ENCODE results near the gene GLI2. TPM values are rescaled to one million over a fixed set of nuclear protein-coding genes. Genes with fewer than 3 reads are reported as not detected.

The GLI2 gene
- total RNA-seq, 3 donors from 2014 or later (not counting 1 experiment from before 2014, with no cell fraction given): not detected

DNA sequence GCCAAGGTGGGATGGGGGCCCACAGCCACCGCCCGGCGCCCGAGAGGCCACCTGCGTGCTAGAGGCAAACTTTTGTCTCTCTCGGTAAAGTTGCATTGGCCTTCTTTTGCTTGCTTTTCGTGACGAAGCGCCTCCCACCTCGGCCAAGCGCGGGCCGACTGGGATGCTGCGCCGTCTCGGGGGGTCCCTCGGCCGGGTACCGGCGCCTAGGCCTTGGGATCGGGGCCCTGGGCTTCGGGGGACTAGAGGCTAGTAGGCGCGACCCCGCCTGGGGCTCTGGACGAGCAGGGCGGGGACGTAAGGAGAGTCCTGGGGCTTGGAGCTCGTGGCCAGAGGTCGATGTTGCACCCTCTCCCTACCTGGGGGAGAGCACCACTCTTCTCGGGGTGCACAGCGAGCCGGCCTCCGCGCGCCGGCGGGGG lies 545 bp downstream of the GLI2 start:
- TF ChIP-seq, protein P1, sequence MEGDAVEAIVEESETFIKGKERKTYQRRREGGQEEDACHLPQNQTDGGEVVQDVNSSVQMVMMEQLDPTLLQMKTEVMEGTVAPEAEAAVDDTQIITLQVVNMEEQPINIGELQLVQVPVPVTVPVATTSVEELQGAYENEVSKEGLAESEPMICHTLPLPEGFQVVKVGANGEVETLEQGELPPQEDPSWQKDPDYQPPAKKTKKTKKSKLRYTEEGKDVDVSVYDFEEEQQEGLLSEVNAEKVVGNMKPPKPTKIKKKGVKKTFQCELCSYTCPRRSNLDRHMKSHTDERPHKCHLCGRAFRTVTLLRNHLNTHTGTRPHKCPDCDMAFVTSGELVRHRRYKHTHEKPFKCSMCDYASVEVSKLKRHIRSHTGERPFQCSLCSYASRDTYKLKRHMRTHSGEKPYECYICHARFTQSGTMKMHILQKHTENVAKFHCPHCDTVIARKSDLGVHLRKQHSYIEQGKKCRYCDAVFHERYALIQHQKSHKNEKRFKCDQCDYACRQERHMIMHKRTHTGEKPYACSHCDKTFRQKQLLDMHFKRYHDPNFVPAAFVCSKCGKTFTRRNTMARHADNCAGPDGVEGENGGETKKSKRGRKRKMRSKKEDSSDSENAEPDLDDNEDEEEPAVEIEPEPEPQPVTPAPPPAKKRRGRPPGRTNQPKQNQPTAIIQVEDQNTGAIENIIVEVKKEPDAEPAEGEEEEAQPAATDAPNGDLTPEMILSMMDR (IDR thresholded peaks at IDR 0.05): no peak
- H3K27me3 Mint-ChIP-seq (ENCODE audit: low read depth in 2 of 2): peaks cover 54 to 59% of the 10 kb centered on the region in 2 donors
- H3K27ac ChIP-seq (ENCODE audit: low read length): no peak overlapping the region
- no peaks in the 10 kb centered on the region for H3K9me3 ChIP-seq (ENCODE audit: control insufficient read depth, insufficient read depth, low read length)
- no peaks in the 10 kb centered on the region for H3K9me3 Mint-ChIP-seq
- no peak overlapping the region for H3K4me3 Mint-ChIP-seq
- peaks cover 19% of the 10 kb centered on the region for H3K27me3 ChIP-seq (ENCODE audit: control insufficient read depth, insufficient read depth, low read length)
- H3K4me1 ChIP-seq (ENCODE audit: control insufficient read depth, insufficient read depth, low read length): peaks cover 4% of the 10 kb centered on the region
- DNase-seq (no peak), ATAC-seq (no peak)
- intact Hi-C loops (cut with micrococcal nuclease): no loop called here
- H3K4me1 Mint-ChIP-seq: no peaks in the 10 kb centered on the region
- H3K36me3 ChIP-seq (ENCODE audit: control insufficient read depth, insufficient read depth, low read length): no peaks in the 10 kb centered on the region
- H3K4me3 ChIP-seq (ENCODE audit: low read length): no peak overlapping the region
- WGBS (ENCODE audit: insufficient coverage): 1% methylated on average over 38 of the region's 38 CpGs
- no peaks in the 10 kb centered on the region for H3K36me3 Mint-ChIP-seq
- no peak overlapping the region for H3K27ac Mint-ChIP-seq

DNA sequence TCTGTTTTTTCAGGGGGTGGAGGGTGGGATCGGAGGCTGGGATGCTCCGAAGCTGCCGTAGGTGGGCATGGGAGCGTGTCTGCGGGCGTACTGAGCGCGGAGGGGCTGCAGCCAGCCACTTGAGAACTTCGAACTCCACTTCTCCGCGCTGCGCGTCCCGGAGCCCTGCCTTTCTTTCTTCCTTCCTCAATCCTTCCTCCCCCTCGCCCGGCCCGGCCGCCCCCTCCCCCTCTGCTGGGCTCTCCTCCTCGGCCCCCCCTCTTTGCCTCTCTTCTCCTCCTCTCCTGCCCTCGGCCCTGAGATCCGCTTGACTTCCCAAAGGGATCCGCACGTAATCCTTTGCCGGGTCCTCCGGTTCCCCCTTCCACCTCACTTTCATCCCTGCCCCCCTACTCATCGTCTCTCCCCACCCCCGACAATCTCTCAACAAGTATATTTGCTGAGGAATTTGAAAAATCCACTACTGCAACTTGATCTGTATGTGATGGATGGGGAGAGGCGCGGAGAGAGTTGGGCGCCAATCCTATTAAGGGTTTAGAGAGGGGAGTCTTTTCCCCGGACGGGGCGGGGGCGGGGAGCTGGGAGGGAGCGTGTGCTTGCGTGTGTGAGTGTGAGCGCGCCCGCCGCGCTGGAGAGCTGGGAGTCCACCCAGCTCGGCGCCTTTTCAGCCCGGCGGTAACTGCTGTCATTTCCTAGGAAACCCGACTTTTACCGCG lies 1.1 kb downstream of the GLI2 start:
- H3K4me3 Mint-ChIP-seq: no peak overlapping the region
- no peak for ATAC-seq
- no peaks in the 10 kb centered on the region for H3K36me3 ChIP-seq (ENCODE audit: control insufficient read depth, insufficient read depth, low read length)

DNA sequence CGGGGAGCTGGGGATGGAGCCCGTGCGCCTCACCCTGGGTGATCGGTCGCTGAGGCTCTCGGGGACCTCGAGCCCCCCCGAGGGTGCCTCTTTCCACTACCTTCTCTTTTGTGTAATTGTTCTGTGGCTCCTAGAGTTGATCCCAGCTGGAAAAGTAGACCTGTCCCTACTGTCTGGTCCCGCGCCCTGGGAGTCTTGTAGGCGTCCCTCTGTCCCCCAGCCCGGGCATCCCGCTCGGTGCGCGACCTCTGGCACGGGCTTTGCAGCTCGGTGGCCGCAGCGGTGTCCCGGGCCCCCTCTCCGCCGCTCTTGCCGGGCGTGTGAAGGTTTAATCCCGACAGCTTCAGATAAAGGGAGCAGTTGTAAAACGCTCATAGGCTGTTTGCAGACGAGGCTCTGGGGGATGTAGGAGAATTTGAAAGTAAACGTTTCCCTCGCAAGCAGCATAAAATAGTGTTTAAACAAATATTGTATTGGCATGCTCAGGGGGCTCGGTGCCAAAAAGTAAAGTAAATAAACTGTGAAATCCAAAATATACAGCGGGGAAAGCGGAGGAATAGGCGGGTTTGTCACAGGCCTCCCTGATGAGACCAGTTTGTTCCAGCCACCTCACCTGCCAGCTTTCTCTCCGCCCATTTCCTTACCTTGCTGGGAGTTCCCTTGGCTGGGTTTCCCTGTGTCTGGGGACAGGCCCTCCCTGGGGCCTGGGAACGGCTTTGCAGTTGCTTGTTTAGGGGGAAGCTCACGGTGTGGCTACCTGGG lies 1.9 kb downstream of the GLI2 start:
- ATAC-seq: no peak
- 19% methylated on average over 37 of the region's 37 CpGs for WGBS (ENCODE audit: insufficient coverage)
- DNase-seq: no peak
- intact Hi-C loops (cut with micrococcal nuclease): no loop called here
- Histone ChIP-seq H3K4me3 (ENCODE audit: low read length) (no peak overlapping the region), H3K36me3 (ENCODE audit: control insufficient read depth, insufficient read depth, low read length) (no peaks in the 10 kb centered on the region), H3K27ac (ENCODE audit: low read length) (no peak overlapping the region), H3K4me1 (ENCODE audit: control insufficient read depth, insufficient read depth, low read length) (peaks cover 4% of the 10 kb centered on the region), H3K27me3 (ENCODE audit: control insufficient read depth, insufficient read depth, low read length) (peaks cover 20% of the 10 kb centered on the region), H3K9me3 (ENCODE audit: control insufficient read depth, insufficient read depth, low read length) (no peaks in the 10 kb centered on the region)
- no peaks in the 10 kb centered on the region for H3K4me1 Mint-ChIP-seq
- TF ChIP-seq, protein P1 (IDR thresholded peaks at IDR 0.05): no peak
- H3K9me3 Mint-ChIP-seq: no peaks in the 10 kb centered on the region
- H3K36me3 Mint-ChIP-seq: no peaks in the 10 kb centered on the region
- H3K27ac Mint-ChIP-seq: no peak overlapping the region
- no peak overlapping the region for H3K4me3 Mint-ChIP-seq
- peaks cover 56 to 58% of the 10 kb centered on the region in 2 donors for H3K27me3 Mint-ChIP-seq (ENCODE audit: low read depth in 2 of 2)

More for the DNA sequence above, 1.1 kb downstream of the GLI2 start:
- peaks cover 4% of the 10 kb centered on the region for H3K4me1 ChIP-seq (ENCODE audit: control insufficient read depth, insufficient read depth, low read length)
- WGBS (ENCODE audit: insufficient coverage): 4% methylated on average over 46 of the region's 48 CpGs
- H3K4me1 Mint-ChIP-seq: no peaks in the 10 kb centered on the region
- TF ChIP-seq, protein P1 (IDR thresholded peaks at IDR 0.05): no peak
- no peak overlapping the region for H3K27ac ChIP-seq (ENCODE audit: low read length)
- no peaks in the 10 kb centered on the region for H3K9me3 Mint-ChIP-seq
- H3K9me3 ChIP-seq (ENCODE audit: control insufficient read depth, insufficient read depth, low read length): no peaks in the 10 kb centered on the region
- H3K4me3 ChIP-seq (ENCODE audit: low read length): no peak overlapping the region
- intact Hi-C loops (cut with micrococcal nuclease): no loop called here
- peaks cover 17% of the 10 kb centered on the region for H3K27me3 ChIP-seq (ENCODE audit: control insufficient read depth, insufficient read depth, low read length)
- DNase-seq: no peak
- H3K27me3 Mint-ChIP-seq (ENCODE audit: low read depth in 2 of 2): peaks cover 56 to 59% of the 10 kb centered on the region in 2 donors
- no peak overlapping the region for H3K27ac Mint-ChIP-seq
- no peaks in the 10 kb centered on the region for H3K36me3 Mint-ChIP-seq

Measured in natural killer cell (primary cell).